OCI-LY3 (cell line): ENCODE data around the gene EML4.

Experiments
- EZH2phosphoT487 ChIP-seq: fragments of 200-600 bp; shearing (Covaris generic); IDR thresholded peaks from 2 replicates; pipeline ENCODE4 v1.6.1; 2018; ENCODE audit warnings: antibody characterized with exemption, mixed run types, low read depth
- TF ChIP-seq, protein P1 (sequence below): fragments of 200-600, 300-600 bp; sonication (generic); IDR thresholded peaks from 2 replicates; pipeline ENCODE4 v1.5.1; 2014; ENCODE audit warnings: antibody characterized with exemption, low read length, low read depth

DNA sequence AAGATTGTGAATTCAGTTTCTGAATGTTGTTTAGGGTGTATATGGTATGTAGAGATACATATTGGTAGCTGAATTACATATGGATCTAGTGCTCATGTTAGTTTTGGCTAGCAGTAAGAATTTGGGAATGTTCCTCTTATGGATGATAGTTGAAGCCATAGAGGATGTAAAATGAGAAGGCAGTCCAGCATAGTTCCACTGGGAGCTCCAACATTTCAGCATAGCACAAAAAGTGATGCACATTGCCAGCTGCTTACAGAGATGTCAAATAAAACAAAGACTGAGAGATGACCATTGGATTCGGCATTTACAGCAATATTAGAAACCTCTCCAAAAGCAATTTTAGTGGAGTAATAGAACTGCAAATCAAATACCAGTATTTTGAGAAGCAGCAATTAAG is 77.4 kb downstream of the EML4 start:
- TF ChIP-seq, protein P1, sequence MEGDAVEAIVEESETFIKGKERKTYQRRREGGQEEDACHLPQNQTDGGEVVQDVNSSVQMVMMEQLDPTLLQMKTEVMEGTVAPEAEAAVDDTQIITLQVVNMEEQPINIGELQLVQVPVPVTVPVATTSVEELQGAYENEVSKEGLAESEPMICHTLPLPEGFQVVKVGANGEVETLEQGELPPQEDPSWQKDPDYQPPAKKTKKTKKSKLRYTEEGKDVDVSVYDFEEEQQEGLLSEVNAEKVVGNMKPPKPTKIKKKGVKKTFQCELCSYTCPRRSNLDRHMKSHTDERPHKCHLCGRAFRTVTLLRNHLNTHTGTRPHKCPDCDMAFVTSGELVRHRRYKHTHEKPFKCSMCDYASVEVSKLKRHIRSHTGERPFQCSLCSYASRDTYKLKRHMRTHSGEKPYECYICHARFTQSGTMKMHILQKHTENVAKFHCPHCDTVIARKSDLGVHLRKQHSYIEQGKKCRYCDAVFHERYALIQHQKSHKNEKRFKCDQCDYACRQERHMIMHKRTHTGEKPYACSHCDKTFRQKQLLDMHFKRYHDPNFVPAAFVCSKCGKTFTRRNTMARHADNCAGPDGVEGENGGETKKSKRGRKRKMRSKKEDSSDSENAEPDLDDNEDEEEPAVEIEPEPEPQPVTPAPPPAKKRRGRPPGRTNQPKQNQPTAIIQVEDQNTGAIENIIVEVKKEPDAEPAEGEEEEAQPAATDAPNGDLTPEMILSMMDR = no peak
- TF ChIP-seq EZH2phosphoT487 = no peak
